ENCODE results near the gene BANF2.
"Not testable (repeated sequence)": the region's sequence is repeated elsewhere in the genome, so short reads cannot be mapped to it uniquely, and the experiment has no call there.

BANF2 gene

GRCh38 chr20:17767624-17768023, 67.9 kb downstream of the BANF2 start:
- DNase-seq: no peak

- DNase-seq: no peak
Measured at GRCh38 chr20:17768271-17768670, 68.5 kb downstream of the BANF2 start.

- not testable (repeated sequence) for DNase-seq
Measured at GRCh38 chr20:17769716-17770115, 70.0 kb downstream of the BANF2 start.

- DNase-seq: no peak
Measured at GRCh38 chr20:17771206-17772004, 71.6 kb downstream of the BANF2 start.

- DNase-seq: no peak
Measured at GRCh38 chr20:17772005-17772343, 72.2 kb downstream of the BANF2 start.

- DNase-seq: no peak
Measured at GRCh38 chr20:17773619-17774018, 73.9 kb downstream of the BANF2 start.

- DNase-seq: no peak
Measured at GRCh38 chr20:17775600-17775999, 75.8 kb downstream of the BANF2 start.

- no peak for DNase-seq
Measured at GRCh38 chr20:17776551-17776950, 76.8 kb downstream of the BANF2 start.

GRCh38 chr20:17779011-17779410, 79.2 kb downstream of the BANF2 start:
- DNase-seq: not testable (repeated sequence)

GRCh38 chr20:17782768-17783167, 83.0 kb downstream of the BANF2 start:
- no peak for DNase-seq

GRCh38 chr20:17783671-17784070, 83.9 kb downstream of the BANF2 start:
- DNase-seq: no peak

- DNase-seq: no peak
Measured at GRCh38 chr20:17785007-17785406, 85.2 kb downstream of the BANF2 start.

All from NCI-H2081 treated with DMSO at 0.1 percent for 48 hours (cell line).